GM23338 (cell line): ENCODE data around the gene TNS1. TPM values are rescaled to one million over a fixed set of nuclear protein-coding genes. Genes with fewer than 3 reads are reported as not detected.

Experiments
- ATAC-seq: fragments of 200-7000 bp; cut with Tn5 transposase; 3 replicates; pipeline ENCODE4 v1.9.1; 2020
- DNase-seq: peaks from one replicate; pipeline ENCODE4 v3.0.0-alpha.2; 2015; ENCODE audit warnings: low spot score
- H2AFZ ChIP-seq: fragments of 200-600 bp; sonication (generic); 2 replicates; pipeline ENCODE4 v1.8.0; 2016; ENCODE audit warnings: antibody characterized with exemption, mild to moderate bottlenecking, moderate library complexity
- H3F3A ChIP-seq: fragments of 200-600 bp; sonication (generic); replicated peaks from 2 replicates; pipeline ENCODE4 v1.8.0; 2017; ENCODE audit warnings: antibody characterized with exemption, mixed run types, low read depth
- H3K27ac ChIP-seq: fragments of 200-600 bp; sonication (generic); 2 replicates; pipeline ENCODE4 v1.6.1; 2016; ENCODE audit warnings: low read depth
- H3K27me3 ChIP-seq: fragments of 200-600 bp; sonication (generic); 2 replicates; pipeline ENCODE4 v1.8.0; 2016; ENCODE audit warnings: mild to moderate bottlenecking, mixed run types, moderate library complexity; ENCODE audit not compliant: insufficient read depth
- H3K36me3 ChIP-seq: fragments of 200-600 bp; sonication (generic); 2 replicates; pipeline ENCODE4 v1.8.0; 2016; ENCODE audit warnings: mild to moderate bottlenecking; ENCODE audit not compliant: insufficient read depth
- H3K4me1 ChIP-seq: fragments of 200-600 bp; sonication (generic); 2 replicates; pipeline ENCODE4 v1.8.0; 2016; ENCODE audit warnings: mild to moderate bottlenecking, moderate library complexity; ENCODE audit not compliant: insufficient read depth
- H3K4me2 ChIP-seq: fragments of 200-600 bp; sonication (generic); 2 replicates; pipeline ENCODE4 v1.7.1; 2017; ENCODE audit warnings: mixed run types
- H3K4me3 ChIP-seq: fragments of 200-600 bp; sonication (generic); 2 replicates; pipeline ENCODE4 v1.6.1; 2016; ENCODE audit warnings: mixed run types
- H3K79me2 ChIP-seq: fragments of 200-600 bp; sonication (generic); replicated peaks from 2 replicates; pipeline ENCODE4 v1.8.0; 2017; ENCODE audit warnings: mild to moderate bottlenecking; ENCODE audit not compliant: insufficient read depth
- H3K9me2 ChIP-seq: fragments of 200-600 bp; sonication (generic); 2 replicates; pipeline ENCODE4 v1.8.0; 2017; ENCODE audit not compliant: insufficient read depth
- H4K20me1 ChIP-seq: fragments of 200-600 bp; sonication (generic); replicated peaks from 2 replicates; pipeline ENCODE4 v1.8.0; 2017; ENCODE audit warnings: mild to moderate bottlenecking; ENCODE audit not compliant: insufficient read depth
- H3K27ac Mint-ChIP-seq: 2 replicates; pipeline ENCODE4 v1.8.0; 2020; ENCODE audit warnings: inconsistent platforms, mild to moderate bottlenecking, moderate library complexity, mixed read lengths
- H3K27me3 Mint-ChIP-seq: 3 replicates; pipeline ENCODE4 v1.8.0; 2022; ENCODE audit warnings: low read depth, mild to moderate bottlenecking, moderate library complexity, mixed read lengths, inconsistent platforms; ENCODE audit not compliant: insufficient read depth, poor library complexity
- H3K36me3 Mint-ChIP-seq: 3 replicates; pipeline ENCODE4 v1.8.0; 2021; ENCODE audit warnings: low read depth, mild to moderate bottlenecking, inconsistent platforms, moderate library complexity, mixed read lengths
- H3K4me1 Mint-ChIP-seq: 3 replicates; pipeline ENCODE4 v1.8.0; 2020; ENCODE audit warnings: mild to moderate bottlenecking, inconsistent platforms, mixed read lengths
- H3K4me3 Mint-ChIP-seq: 3 replicates; pipeline ENCODE4 v1.8.0; 2021; ENCODE audit warnings: moderate library complexity, mild to moderate bottlenecking, inconsistent platforms, mixed read lengths
- H3K9me3 Mint-ChIP-seq: 3 replicates; pipeline ENCODE4 v1.8.0; 2020; ENCODE audit warnings: moderate library complexity, mild to moderate bottlenecking, inconsistent platforms, mixed read lengths
- CREB1 ChIP-seq: fragments of 250-450 bp; sonication (Bioruptor Pico); IDR thresholded peaks from 2 replicates; pipeline ENCODE4 v1.5.0; 2020; ENCODE audit warnings: low read depth, mild to moderate bottlenecking, moderate library complexity
- ETS1 ChIP-seq: IDR thresholded peaks from 2 replicates; pipeline ENCODE4 v1.6.1; 2016; ENCODE audit warnings: antibody characterized with exemption
- EZH2 ChIP-seq: fragments of 200-600 bp; sonication (generic); IDR thresholded peaks from one replicate; pipeline ENCODE4 v1.8.0; 2017; ENCODE audit warnings: antibody characterized with exemption, mild to moderate bottlenecking, low read depth; ENCODE audit not compliant: unreplicated experiment
- EZH2phosphoT487 ChIP-seq: fragments of 200-600 bp; sonication (generic); IDR thresholded peaks from one replicate; pipeline ENCODE4 v1.8.1; 2018; ENCODE audit warnings: antibody characterized with exemption; ENCODE audit not compliant: unreplicated experiment
- JUNB ChIP-seq: IDR thresholded peaks from one replicate; pipeline ENCODE4 v1.6.1; 2016; ENCODE audit warnings: antibody characterized with exemption; ENCODE audit not compliant: unreplicated experiment
- NANOG ChIP-seq: IDR thresholded peaks from 2 replicates; pipeline ENCODE4 v1.6.1; 2016; ENCODE audit warnings: antibody characterized with exemption, borderline replicate concordance
- POLR2AphosphoS5 ChIP-seq: IDR thresholded peaks from 2 replicates; pipeline ENCODE4 v1.6.1; 2016; ENCODE audit warnings: antibody characterized with exemption, low read depth
- REST ChIP-seq: IDR thresholded peaks from one replicate; pipeline ENCODE4 v1.6.1; 2018; ENCODE audit warnings: antibody characterized with exemption; ENCODE audit not compliant: unreplicated experiment
- STAT1 ChIP-seq: IDR thresholded peaks from one replicate; pipeline ENCODE4 v1.6.1; 2016; ENCODE audit warnings: antibody characterized with exemption; ENCODE audit not compliant: unreplicated experiment
- ZNF114 ChIP-seq: fragments of 250-450 bp; sonication (Bioruptor Pico); IDR thresholded peaks from 2 replicates; pipeline ENCODE4 v1.5.0; 2020; ENCODE audit warnings: mild to moderate bottlenecking, moderate library complexity
- ZNF331 ChIP-seq: fragments of 250-450 bp; sonication (Bioruptor Pico); IDR thresholded peaks from 2 replicates; pipeline ENCODE4 v1.5.0; 2020; ENCODE audit warnings: low read depth, mild to moderate bottlenecking, moderate library complexity
- ZNF462 ChIP-seq: fragments of 250-450 bp; sonication (Bioruptor Pico); IDR thresholded peaks from 2 replicates; pipeline ENCODE4 v1.5.0; 2020; ENCODE audit warnings: mild to moderate bottlenecking, moderate library complexity
- polyA plus RNA-seq: library from polyadenylated mRNA; unstranded; fragments of >200 nt; fragmentation: Nextera tagmentation; extraction: Ambion mirVana; gene quantifications from 2 replicates; pipeline ENCODE4 v1.2.1, GENCODE V29; 2016
- total RNA-seq: library from RNA; depleted of rRNA; stranded (reverse); fragments of >200 nt; shearing (Covaris generic); gene quantifications from 2 replicates; pipeline ENCODE4 v1.2.3, GENCODE V29; 2014
- TF ChIP-seq, protein P1 (sequence below), 2 experiments: fragments of 200-600 bp in 1 of 2; sonication (generic) in 1 of 2; conservative IDR thresholded peaks; 2 replicates each; pipeline versions ENCODE4 v1.5.1 to v1.6.1; 2016 to 2017; ENCODE audit warnings: antibody characterized with exemption in 2 of 2, low read depth in 2 of 2, mild to moderate bottlenecking in 2 of 2, moderate library complexity in 1 of 2

Gene TNS1
- total and polyA plus RNA-seq, 2 experiments from 2014 or later: 2.0 to 7.4 TPM

GRCh38 chr2:217929757-217930707 is 72.8 kb downstream of the TNS1 start:
- no peak overlapping the region for H3K27ac ChIP-seq
- DNase-seq (no peak), ATAC-seq (no peak)
- H3K36me3 ChIP-seq: no peaks in the 10 kb centered on the region
- no peaks in the 10 kb centered on the region for H3K36me3 Mint-ChIP-seq
- no peak overlapping the region for H3K4me2 ChIP-seq
- H3K4me1 Mint-ChIP-seq: peaks cover 41% of the 10 kb centered on the region
- H3F3A ChIP-seq: no peaks in the 10 kb centered on the region
- H3K9me2 ChIP-seq: no peaks in the 10 kb centered on the region
- H3K9me3 Mint-ChIP-seq: no peaks in the 10 kb centered on the region
- H3K4me3 Mint-ChIP-seq: no peak overlapping the region
- no peaks in the 10 kb centered on the region for H3K27me3 ChIP-seq
- H3K4me3 ChIP-seq: no peak overlapping the region
- H4K20me1 ChIP-seq: no peaks in the 10 kb centered on the region; the same call in 1 of the 2 replicates
- TF ChIP-seq, protein P1, sequence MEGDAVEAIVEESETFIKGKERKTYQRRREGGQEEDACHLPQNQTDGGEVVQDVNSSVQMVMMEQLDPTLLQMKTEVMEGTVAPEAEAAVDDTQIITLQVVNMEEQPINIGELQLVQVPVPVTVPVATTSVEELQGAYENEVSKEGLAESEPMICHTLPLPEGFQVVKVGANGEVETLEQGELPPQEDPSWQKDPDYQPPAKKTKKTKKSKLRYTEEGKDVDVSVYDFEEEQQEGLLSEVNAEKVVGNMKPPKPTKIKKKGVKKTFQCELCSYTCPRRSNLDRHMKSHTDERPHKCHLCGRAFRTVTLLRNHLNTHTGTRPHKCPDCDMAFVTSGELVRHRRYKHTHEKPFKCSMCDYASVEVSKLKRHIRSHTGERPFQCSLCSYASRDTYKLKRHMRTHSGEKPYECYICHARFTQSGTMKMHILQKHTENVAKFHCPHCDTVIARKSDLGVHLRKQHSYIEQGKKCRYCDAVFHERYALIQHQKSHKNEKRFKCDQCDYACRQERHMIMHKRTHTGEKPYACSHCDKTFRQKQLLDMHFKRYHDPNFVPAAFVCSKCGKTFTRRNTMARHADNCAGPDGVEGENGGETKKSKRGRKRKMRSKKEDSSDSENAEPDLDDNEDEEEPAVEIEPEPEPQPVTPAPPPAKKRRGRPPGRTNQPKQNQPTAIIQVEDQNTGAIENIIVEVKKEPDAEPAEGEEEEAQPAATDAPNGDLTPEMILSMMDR (conservative IDR thresholded peaks at IDR 0.05; ENCODE audit: low read depth in 2 of 2): no peak
- TF ChIP-seq ETS1: no peak
- TF ChIP-seq POLR2AphosphoS5: no peak
- no peak for TF ChIP-seq EZH2phosphoT487
- TF ChIP-seq EZH2: no peak
- no peak for TF ChIP-seq JUNB
- no peak for TF ChIP-seq REST
- TF ChIP-seq ZNF114 (CRISPR knock-in tag): no peak
- no peak for TF ChIP-seq ZNF462 (CRISPR knock-in tag)
- no peak for TF ChIP-seq CREB1
- no peak for TF ChIP-seq NANOG
- TF ChIP-seq STAT1: no peak
- TF ChIP-seq ZNF331: no peak
- peaks cover 22% of the 10 kb centered on the region for H3K27me3 Mint-ChIP-seq
- no peaks in the 10 kb centered on the region for H3K79me2 ChIP-seq
- H3K27ac Mint-ChIP-seq: no peak overlapping the region; the same call in 1 of the 2 replicates
- H2AFZ ChIP-seq: no peak overlapping the region
- H3K4me1 ChIP-seq: peaks cover 7% of the 10 kb centered on the region; the same call in 1 of the 2 replicates
